Nephron (organoid): ENCODE data around the gene MR1.

ENCODE experiments used
- H3K27ac Mint-ChIP-seq, 3 experiments: 2 replicates each; pipeline ENCODE4 v1.8.0; 2020; ENCODE audit warnings: mixed read lengths in 3 of 3, mild to moderate bottlenecking in 2 of 3, moderate library complexity in 1 of 3
- H3K27me3 Mint-ChIP-seq: 2 replicates; pipeline ENCODE4 v1.8.0; 2021; ENCODE audit warnings: low read depth, mild to moderate bottlenecking, moderate library complexity, mixed read lengths
- H3K36me3 Mint-ChIP-seq: 2 replicates; pipeline ENCODE4 v1.8.0; 2020; ENCODE audit warnings: low read depth, mixed read lengths
- H3K4me1 Mint-ChIP-seq: 2 replicates; pipeline ENCODE4 v1.8.0; 2020; ENCODE audit warnings: mixed read lengths
- H3K4me3 Mint-ChIP-seq, 3 experiments: 2 replicates each; pipeline ENCODE4 v1.8.0; 2020; ENCODE audit warnings: mild to moderate bottlenecking in 3 of 3, mixed read lengths in 3 of 3, moderate library complexity in 2 of 3
- H3K9me3 Mint-ChIP-seq: 2 replicates; pipeline ENCODE4 v1.8.0; 2020; ENCODE audit warnings: mixed read lengths
- CTCF ChIP-seq, 3 experiments: fragments of 200-600 bp; sonication (generic); IDR thresholded peaks; one replicate each; pipeline ENCODE4 v1.5.0; 2021; ENCODE audit warnings: antibody characterized with exemption in 3 of 3; ENCODE audit not compliant: unreplicated experiment in 3 of 3

The MR1 gene

GRCh38 chr1:181002582-181003172 lies 31.1 kb upstream of the MR1 start:
- H3K36me3 Mint-ChIP-seq, result peaks cover 70% of the 10 kb centered on the region
- TF ChIP-seq CTCF (IDR thresholded peaks at IDR 0.05; ENCODE audit: unreplicated experiment in 3 of 3), result no peak
- no peaks in the 10 kb centered on the region for H3K4me1 Mint-ChIP-seq
- H3K27me3 Mint-ChIP-seq, result no peaks in the 10 kb centered on the region
- no peak overlapping the region for H3K4me3 Mint-ChIP-seq
- no peaks in the 10 kb centered on the region for H3K9me3 Mint-ChIP-seq
- H3K27ac Mint-ChIP-seq, result no peak overlapping the region

GRCh38 chr1:181010789-181011188 lies 23.0 kb upstream of the MR1 start:
- no peak for TF ChIP-seq CTCF (IDR thresholded peaks at IDR 0.05; ENCODE audit: unreplicated experiment in 3 of 3)
- Mint-ChIP-seq H3K4me1 (peaks cover 13% of the 10 kb centered on the region), H3K4me3 (no peak overlapping the region), H3K9me3 (no peaks in the 10 kb centered on the region), H3K27ac (peak overlapping the region; percentile 24 to 55 (median 29)), H3K27me3 (no peaks in the 10 kb centered on the region), H3K36me3 (peaks cover 14% of the 10 kb centered on the region)

- H3K4me1 Mint-ChIP-seq, result peaks cover 13% of the 10 kb centered on the region
- no peaks in the 10 kb centered on the region for H3K27me3 Mint-ChIP-seq
Observed at GRCh38 chr1:181011301-181012202, 22.2 kb upstream of the MR1 start.

GRCh38 chr1:181012203-181012745 lies 21.5 kb upstream of the MR1 start:
- Mint-ChIP-seq H3K27me3 (no peaks in the 10 kb centered on the region), H3K4me1 (peaks cover 13% of the 10 kb centered on the region), H3K9me3 (no peaks in the 10 kb centered on the region), H3K36me3 (peaks cover 8% of the 10 kb centered on the region), H3K4me3 (no peak overlapping the region), H3K27ac (no peak overlapping the region)
- TF ChIP-seq CTCF (IDR thresholded peaks at IDR 0.05; ENCODE audit: unreplicated experiment in 3 of 3), result no peak

More at GRCh38 chr1:181011301-181012202, 22.2 kb upstream of the MR1 start:
- no peak overlapping the region for H3K4me3 Mint-ChIP-seq
- no peaks in the 10 kb centered on the region for H3K9me3 Mint-ChIP-seq
- H3K27ac Mint-ChIP-seq, result peak overlapping the region; percentile 24 to 55 (median 26)
- peaks cover 11% of the 10 kb centered on the region for H3K36me3 Mint-ChIP-seq
- no peak for TF ChIP-seq CTCF (IDR thresholded peaks at IDR 0.05; ENCODE audit: unreplicated experiment in 3 of 3)

GRCh38 chr1:181013144-181013543 lies 20.6 kb upstream of the MR1 start:
- H3K36me3 Mint-ChIP-seq, result peaks cover 14% of the 10 kb centered on the region
- H3K4me1 Mint-ChIP-seq, result peaks cover 13% of the 10 kb centered on the region
- no peak for TF ChIP-seq CTCF (IDR thresholded peaks at IDR 0.05; ENCODE audit: unreplicated experiment in 3 of 3)
- H3K27ac Mint-ChIP-seq, result no peak overlapping the region
- H3K4me3 Mint-ChIP-seq, result no peak overlapping the region
- no peaks in the 10 kb centered on the region for H3K27me3 Mint-ChIP-seq
- H3K9me3 Mint-ChIP-seq, result no peaks in the 10 kb centered on the region
